GM12878 (cell line): ENCODE measurements around the gene C9orf57. TPM values are rescaled to one million over a fixed set of nuclear protein-coding genes. Genes with fewer than 3 reads are reported as not detected.

Experiments
- ATAC-seq: fragments of 200-7000 bp; cut with Tn5 transposase; 3 replicates; pipeline ENCODE4 v1.9.1; 2020; ENCODE audit warnings: mild to moderate bottlenecking, moderate library complexity
- BruUV-seq: library from RNA; stranded (reverse); fragments of 400-500 nt; replicated peaks from 2 replicates; lab custom pipeline; 2021; lab: Mats Ljungman, UMichigan
- CTCF ChIA-PET: fragments of 300-600 bp; sonication (Branson Sonifier 250); formaldehyde crosslinking; extraction: SDS; loops from one replicate; lab custom pipeline; 2021; ENCODE audit warnings: inconsistent platforms; lab: Yijun Ruan, JAX
- POLR2A ChIA-PET: fragments of 350-600 bp; formaldehyde crosslinking; extraction: SDS; loops from one replicate; lab custom pipeline; 2021; ENCODE audit warnings: inconsistent platforms; lab: Charles Lee
- RAD21 ChIA-PET: fragments of 300-600 bp; sonication (Branson Sonifier 250); formaldehyde crosslinking; loops from one replicate; lab custom pipeline; 2023; ENCODE audit warnings: antibody characterized with exemption; ENCODE audit not compliant: unreplicated experiment; lab: Charles Lee
- SMC1A ChIA-PET: fragments of 300-600 bp; sonication (Branson Sonifier 250); formaldehyde crosslinking; loops from one replicate; lab custom pipeline; 2023; ENCODE audit not compliant: unreplicated experiment, uncharacterized antibody; lab: Charles Lee
- DNase-seq: peaks from one replicate; pipeline ENCODE4 v3.0.0-alpha.2; 2011; ENCODE audit warnings: low read depth, low spot score
- FAIRE-seq: peaks from 3 replicates; lab custom pipeline; 2011; peaks lifted over from hg19 to GRCh38; lab: Jason Lieb, UNC
- H2AFZ ChIP-seq: 2 replicates; pipeline ENCODE4 v1.6.0; 2011; ENCODE audit warnings: low read depth, low read length, control low read depth; ENCODE audit not compliant: control insufficient read depth
- H3K27ac ChIP-seq: 2 replicates; pipeline ENCODE4 v1.5.1; 2011; ENCODE audit warnings: control low read depth; ENCODE audit not compliant: control insufficient read depth, insufficient read depth
- H3K27me3 ChIP-seq, 2 experiments: replicated peaks in 1 of 2; 2 replicates each; pipeline versions ENCODE4 v1.6.0 to v1.6.1; 2011; ENCODE audit warnings: low read length in 1 of 2; ENCODE audit not compliant: control insufficient read depth in 2 of 2, insufficient read depth in 2 of 2
- H3K36me3 ChIP-seq, 2 experiments: 2 replicates each; pipeline ENCODE4 v1.5.1; 2011; ENCODE audit warnings: low read length in 1 of 2; ENCODE audit not compliant: control insufficient read depth in 2 of 2, insufficient read depth in 2 of 2
- H3K4me1 ChIP-seq: 2 replicates; pipeline ENCODE4 v1.6.1; 2011; ENCODE audit warnings: mild to moderate bottlenecking, low read length, moderate library complexity, mixed read lengths; ENCODE audit not compliant: control insufficient read depth, insufficient read depth
- H3K4me2 ChIP-seq: 2 replicates; pipeline ENCODE4 v1.6.0; 2011; ENCODE audit warnings: control low read depth; ENCODE audit not compliant: control insufficient read depth, insufficient read depth
- H3K4me3 ChIP-seq: fragments of 200-600 bp; sonication (generic); 2 replicates; pipeline ENCODE4 v1.5.1; 2016
- H3K79me2 ChIP-seq: 2 replicates; pipeline ENCODE4 v1.6.0; 2011; ENCODE audit warnings: low read length; ENCODE audit not compliant: control insufficient read depth, insufficient read depth
- H3K9ac ChIP-seq: 2 replicates; pipeline ENCODE4 v1.8.0; 2011; ENCODE audit warnings: low read length, control low read depth, mixed read lengths; ENCODE audit not compliant: control insufficient read depth, insufficient read depth
- H3K9me3 ChIP-seq: replicated peaks from 3 replicates; pipeline ENCODE4 v1.5.1; 2011; ENCODE audit warnings: mild to moderate bottlenecking, low read length; ENCODE audit not compliant: control insufficient read depth, insufficient read depth
- H4K20me1 ChIP-seq: 2 replicates; pipeline ENCODE4 v1.6.0; 2011; ENCODE audit not compliant: control insufficient read depth, insufficient read depth
- EED ChIP-seq: sonication (generic); IDR thresholded peaks from 2 replicates; pipeline ENCODE4 v1.6.1; 2016; ENCODE audit warnings: antibody characterized with exemption, low read depth
- HCFC1 ChIP-seq: fragments of 150-350 bp; IDR thresholded peaks from 2 replicates; pipeline ENCODE4 v1.6.1; 2014; ENCODE audit warnings: low read length
- HDAC2 ChIP-seq: fragments of 200-600 bp; sonication (generic); IDR thresholded peaks from 2 replicates; pipeline ENCODE4 v1.6.1; 2017
- IKZF1 ChIP-seq: fragments of 450-650 bp; conservative IDR thresholded peaks from 2 replicates; pipeline ENCODE4 v1.6.1; 2017; ENCODE audit warnings: antibody characterized with exemption, mild to moderate bottlenecking
- NRF1 ChIP-seq: conservative IDR thresholded peaks from 2 replicates; pipeline ENCODE4 v1.6.1; 2011; ENCODE audit warnings: mild to moderate bottlenecking, low read depth, low read length, improper control_type of control experiment
- PRDM15 ChIP-seq: fragments of 450-650 bp; formaldehyde crosslinking; IDR thresholded peaks from 2 replicates; pipeline ENCODE4 v1.4.0; 2020; ENCODE audit warnings: mild to moderate bottlenecking, moderate library complexity
- RAD51 ChIP-seq: fragments of 450-650 bp; IDR thresholded peaks from 2 replicates; pipeline ENCODE4 v1.6.1; 2016; ENCODE audit warnings: moderate library complexity, mild to moderate bottlenecking, inconsistent platforms
- TAF1 ChIP-seq: IDR thresholded peaks from 2 replicates; pipeline ENCODE4 v1.6.1; 2011; ENCODE audit warnings: mild to moderate bottlenecking, low read depth, low read length, borderline replicate concordance
- TARDBP ChIP-seq: IDR thresholded peaks from 2 replicates; pipeline ENCODE4 v1.6.1; 2016; ENCODE audit warnings: borderline replicate concordance
- WRNIP1 ChIP-seq: IDR thresholded peaks from 2 replicates; pipeline ENCODE4 v1.6.1; 2011; ENCODE audit warnings: low read depth, low read length, improper control_type of control experiment, borderline replicate concordance
- ZNF217 ChIP-seq: fragments of 450-650 bp; IDR thresholded peaks from 2 replicates; pipeline ENCODE4 v1.6.1; 2017; ENCODE audit warnings: antibody characterized with exemption, mild to moderate bottlenecking
- ZNF592 ChIP-seq: fragments of 450-650 bp; IDR thresholded peaks from 2 replicates; pipeline ENCODE4 v1.6.1; 2017; ENCODE audit warnings: mild to moderate bottlenecking, moderate library complexity
- WGBS: methylation state at CpG from one replicate; pipeline ENCODE4 v1.1.6; 2016; ENCODE audit warnings: low lambda C conversion rate; ENCODE audit not compliant: insufficient replicate concordance, insufficient coverage; ENCODE audit errors: missing lambda C conversion rate; 5-methylcytosine and 5-hydroxymethylcytosine counted together
- in situ Hi-C: fragments of 300-500 bp; cut with MboI; formaldehyde crosslinking; loops from 9 replicates; pipeline ENCODE4 v1.14.3; 2018; ENCODE audit warnings: mixed read lengths
- intact Hi-C: fragments of 100-400 bp; cut with micrococcal nuclease; formaldehyde crosslinking; loops from one replicate; pipeline ENCODE4 v1.14.2; 2022; ENCODE audit not compliant: unreplicated experiment
- polyA plus RNA-seq, 11 experiments: library from polyadenylated mRNA; depleted of rRNA in 4 of 11; unstranded in 6 of 11; stranded (reverse) in 5 of 11; fragments of >200 nt; fragmentation: Nextera tagmentation in 4 of 11; fragmentation: Illumina TruSeq in 1 of 11; extraction: Ambion mirVana in 4 of 11; extraction: Trizol in 1 of 11; gene quantifications; 1 replicate in 1 of 11; 2 replicates in 10 of 11; pipeline versions ENCODE4 v1.2.1 to v1.2.3, GENCODE V29; 2011 to 2016; ENCODE audit warnings: inconsistent platforms in 2 of 11, missing spikeins in 2 of 11, low read depth in 1 of 11
- total RNA-seq, 4 experiments: library from RNA; depleted of rRNA in 3 of 4; stranded (reverse); fragments of >200 nt in 3 of 4; fragmentation: Illumina TruSeq in 1 of 4; extraction: Trizol in 1 of 4; gene quantifications; 2 replicates each; pipeline versions ENCODE4 v1.2.1 to v1.2.3, GENCODE V29; 2013 to 2021

Gene C9orf57
- total and polyA plus RNA-seq, 10 of the 15 experiments (the other 5 are each of a cell fraction or from before 2014, with no cell fraction given), result 0.06 to 0.27 TPM; not detected in 8

- Histone ChIP-seq H3K4me3 (no peak overlapping the region), H3K36me3 (no peaks in the 10 kb centered on the region), H3K9ac (no peak overlapping the region), H4K20me1 (no peaks in the 10 kb centered on the region), H3K9me3 (no peaks in the 10 kb centered on the region), H3K4me1 (no peaks in the 10 kb centered on the region), H3K27ac (no peak overlapping the region), H3K79me2 (no peaks in the 10 kb centered on the region), H2AFZ (no peak overlapping the region), H3K27me3 (no peaks in the 10 kb centered on the region; a peak in 1 of 4 replicates), H3K4me2 (no peak overlapping the region)
- TF ChIP-seq WRNIP1 (no peak), TARDBP (no peak), HDAC2 (no peak), ZNF592 (no peak), HCFC1 (no peak), PRDM15 (CRISPR knock-in tag) (no peak), TAF1 (no peak), IKZF1 (no peak), NRF1 (no peak), RAD51 (no peak), ZNF217 (no peak), EED (no peak)
- BruUV-seq, result no TSS peak
- FAIRE-seq (no peak), ATAC-seq (no peak), DNase-seq (no peak)
- WGBS, result 60% methylated on average over 10 of the region's 10 CpGs
- POLR2A ChIA-PET, result interaction anchor here (0.6 kb wide), 1 partner anchor 86 kb away, joined by 3 read pairs; no protein-coding TSS in a partner anchor
- SMC1A ChIA-PET, result no interaction called here
- CTCF ChIA-PET, result interaction anchor here (3.0 kb wide), 1 partner anchor 10 kb away, joined by 14 read pairs; no protein-coding TSS in a partner anchor
- in situ Hi-C loops, result loop anchor here (10.0 kb wide), 1 partner anchor 776 kb away; no protein-coding TSS in a partner anchor
- intact Hi-C loops, result no loop called here
- RAD21 ChIA-PET, result no interaction called here
Measured at GRCh38 chr9:72048850-72049249, 11.6 kb downstream of the C9orf57 start.
